Tibial nerve (tissue), 3 donors: ENCODE results near the gene CRYBG1.

Experiments
- CTCF ChIP-seq, 5 experiments: fragments of 200-600 bp in 3 of 5; fragments of 450-650 bp in 2 of 5; sonication (generic) in 3 of 5; IDR thresholded peaks; one replicate each; pipeline ENCODE4 v1.5.1; 2016 to 2019; ENCODE audit warnings: antibody characterized with exemption in 5 of 5, mild to moderate bottlenecking in 3 of 5, moderate library complexity in 2 of 5
- POLR2A ChIP-seq, 2 donors: fragments of 450-650 bp; IDR thresholded peaks; one replicate each; pipeline ENCODE4 v1.6.1; 2017; ENCODE audit warnings: antibody characterized with exemption in 2 of 2, mild to moderate bottlenecking in 2 of 2, moderate library complexity in 2 of 2

DNA sequence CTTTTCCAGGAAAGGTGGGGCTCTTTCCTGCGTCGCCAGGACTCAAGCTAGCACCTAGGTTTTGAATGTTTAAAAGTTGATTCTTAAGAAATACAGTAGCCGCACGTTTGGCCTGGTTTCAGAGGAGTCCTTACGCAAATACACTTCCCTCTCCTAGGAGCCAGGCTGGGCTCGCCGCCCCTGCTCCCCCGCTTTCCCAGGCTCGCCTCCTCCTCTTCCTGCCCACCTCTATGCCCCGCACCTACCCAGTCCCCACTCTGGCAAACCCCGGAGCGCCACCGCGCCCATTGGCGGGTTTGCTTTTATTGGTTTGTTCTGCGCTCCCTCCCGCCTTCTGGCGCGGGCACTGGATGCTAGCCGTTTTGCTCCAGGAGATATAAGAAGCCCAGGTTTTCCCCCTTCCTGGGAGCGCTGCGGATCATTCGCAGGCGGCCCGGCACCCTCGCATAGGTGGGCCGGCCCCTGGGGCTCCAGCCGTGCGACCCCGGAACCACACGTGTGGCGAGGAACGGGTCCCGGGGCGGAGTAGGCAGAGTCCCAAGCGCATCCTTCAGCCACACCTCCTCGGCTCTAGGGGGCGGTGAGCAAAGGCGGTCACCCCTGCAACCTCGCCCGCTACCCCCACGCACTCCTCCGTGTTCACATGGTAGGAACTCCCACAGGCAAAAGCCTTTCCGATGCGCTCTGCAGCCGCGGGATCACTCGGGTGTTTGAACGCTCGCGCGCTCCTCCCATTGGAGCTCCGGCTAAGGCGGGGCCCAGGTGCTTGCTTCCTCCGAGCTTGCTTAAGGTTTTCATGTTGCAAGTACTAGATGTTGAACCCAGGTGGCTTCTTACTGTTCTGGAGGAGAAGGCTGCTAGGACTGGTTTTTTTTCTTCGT, 149.8 kb downstream of the CRYBG1 start:
- TF ChIP-seq CTCF (IDR thresholded peaks at IDR 0.05) (no peak), POLR2A (IDR thresholded peaks at IDR 0.05) (no peak)
